Sciatic nerve (tissue), 2 donors: Measurements from ENCODE around the gene POFUT2. TPM values are rescaled to one million over a fixed set of nuclear protein-coding genes. Genes with fewer than 3 reads are reported as not detected.

Experiments
- ATAC-seq: fragments of 200-7000 bp; cut with Tn5 transposase; one replicate; pipeline ENCODE4 v1.9.1; 2020; ENCODE audit warnings: mild to moderate bottlenecking, moderate library complexity
- DNase-seq: peaks from one replicate; pipeline ENCODE4 v3.0.0-alpha.2; 2020; ENCODE audit warnings: low spot score
- intact Hi-C: fragments of 100-400 bp; cut with DNase I; formaldehyde crosslinking; loops from one replicate; pipeline ENCODE4 v1.14.2; 2022
- total RNA-seq: library from RNA; stranded (reverse); fragmentation: NEBNext Ultra II Directional; extraction: Animal tissue kit (Norgen Biotek cat#: 25700); gene quantifications from one replicate; pipeline ENCODE4 v1.2.1, GENCODE V29; 2021
- donor health status: DM: no; HTN: no; CAD: no.
- donor health status: DM: no; HTN: no; CAD: no.

Gene POFUT2
- total RNA-seq, 1 donor from 2014 or later: 44.2 TPM

- ATAC-seq: no peak
- intact Hi-C loops: no loop called here
- no peak for DNase-seq
Observed at GRCh38 chr21:45258466-45258865, 29.2 kb downstream of the POFUT2 start.

GRCh38 chr21:45257673-45258341 is 29.9 kb downstream of the POFUT2 start:
- intact Hi-C loops: no loop called here
- ATAC-seq (no peak), DNase-seq (no peak)

- intact Hi-C loops: no loop called here
- ATAC-seq: no peak
- DNase-seq: no peak
Observed at GRCh38 chr21:45256912-45257672, 30.6 kb downstream of the POFUT2 start.

DNA sequence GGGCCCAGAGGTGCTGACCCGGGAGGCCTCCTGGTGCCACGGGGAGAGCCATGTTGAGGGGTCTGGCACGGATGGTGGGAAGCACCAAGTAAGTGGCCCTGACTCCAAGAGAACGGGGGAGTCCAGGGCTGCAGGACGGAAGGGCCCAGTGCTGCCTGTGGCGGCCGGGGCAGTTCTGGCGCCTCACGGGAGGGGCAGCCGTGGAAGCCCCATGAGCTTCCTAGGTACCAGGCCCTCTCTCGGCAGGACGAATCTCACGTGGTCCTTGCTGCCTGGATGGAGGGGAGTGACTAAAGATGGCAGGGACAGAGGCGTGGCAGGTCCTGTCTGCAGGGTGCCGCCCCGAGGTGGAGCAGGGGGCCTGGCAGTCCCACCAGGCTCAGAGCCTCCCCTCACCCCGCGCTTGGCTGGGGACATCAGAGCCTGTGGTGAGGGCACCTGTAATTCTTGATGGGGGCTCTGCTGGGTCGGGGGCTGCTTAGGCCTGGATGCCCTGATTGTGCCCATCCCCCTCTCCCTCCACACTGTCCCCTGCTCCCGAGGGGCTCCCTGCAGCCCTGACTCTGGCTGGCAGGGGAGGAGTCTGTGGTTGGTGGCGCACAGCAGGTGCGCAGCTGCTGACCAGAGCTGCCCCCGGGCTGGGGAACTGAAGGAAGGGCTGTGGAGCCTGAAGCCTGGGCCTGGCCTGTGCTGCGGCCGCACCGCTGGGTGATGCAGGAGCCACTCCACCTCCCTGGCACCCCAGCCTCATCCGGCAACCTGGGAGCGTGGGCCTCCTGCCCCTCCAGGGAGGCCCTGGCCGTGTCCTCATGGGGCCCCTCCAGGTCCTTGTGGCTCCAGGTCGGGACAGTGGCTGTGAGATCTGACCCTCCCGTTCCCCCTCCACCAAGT is 31.4 kb downstream of the POFUT2 start:
- DNase-seq (no peak), ATAC-seq (no peak)
- intact Hi-C loops: no loop called here

DNA sequence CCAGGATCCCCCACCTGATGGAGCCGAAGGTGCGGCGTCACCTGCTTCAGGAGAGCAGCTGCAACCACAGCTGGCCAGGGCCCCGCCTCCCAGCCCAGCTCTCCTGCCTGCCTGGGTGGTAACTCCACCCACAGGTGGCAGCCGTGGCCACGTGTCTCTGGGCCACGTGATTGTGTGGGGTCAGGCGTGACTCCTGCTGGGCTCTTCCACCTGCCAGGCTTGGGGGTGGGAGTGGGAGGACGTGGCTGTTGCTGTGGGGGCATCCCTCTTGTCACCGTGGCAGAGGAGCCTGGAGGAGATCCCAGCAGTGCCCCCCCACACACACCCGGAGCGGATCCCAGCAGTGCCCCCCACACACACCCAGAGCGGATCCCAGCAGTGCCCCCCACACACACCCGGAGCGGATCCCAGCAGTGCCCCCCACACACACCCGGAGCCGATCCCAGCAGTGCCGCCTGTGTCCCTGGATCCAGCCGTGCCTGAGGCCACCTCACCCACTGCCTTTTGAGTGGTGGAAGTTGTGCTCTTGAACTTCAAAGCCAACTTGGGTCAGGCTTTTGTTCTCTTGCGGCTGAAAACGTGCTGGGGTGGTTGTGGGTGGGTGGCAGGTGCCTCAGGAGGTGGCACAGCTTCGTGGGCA is 32.2 kb downstream of the POFUT2 start:
- ATAC-seq (no peak), DNase-seq (no peak)
- intact Hi-C loops: no loop called here

- ATAC-seq (no peak), DNase-seq (no peak)
- intact Hi-C loops: no loop called here
Observed at GRCh38 chr21:45254460-45254930, 33.2 kb downstream of the POFUT2 start.

GRCh38 chr21:45253633-45254459 is 33.8 kb downstream of the POFUT2 start:
- DNase-seq (no peak), ATAC-seq (no peak)

GRCh38 chr21:45253180-45253579 is 34.5 kb downstream of the POFUT2 start:
- DNase-seq (no peak), ATAC-seq (no peak)
- intact Hi-C loops: no loop called here

More at GRCh38 chr21:45253633-45254459, 33.8 kb downstream of the POFUT2 start:
- intact Hi-C loops: no loop called here

DNA sequence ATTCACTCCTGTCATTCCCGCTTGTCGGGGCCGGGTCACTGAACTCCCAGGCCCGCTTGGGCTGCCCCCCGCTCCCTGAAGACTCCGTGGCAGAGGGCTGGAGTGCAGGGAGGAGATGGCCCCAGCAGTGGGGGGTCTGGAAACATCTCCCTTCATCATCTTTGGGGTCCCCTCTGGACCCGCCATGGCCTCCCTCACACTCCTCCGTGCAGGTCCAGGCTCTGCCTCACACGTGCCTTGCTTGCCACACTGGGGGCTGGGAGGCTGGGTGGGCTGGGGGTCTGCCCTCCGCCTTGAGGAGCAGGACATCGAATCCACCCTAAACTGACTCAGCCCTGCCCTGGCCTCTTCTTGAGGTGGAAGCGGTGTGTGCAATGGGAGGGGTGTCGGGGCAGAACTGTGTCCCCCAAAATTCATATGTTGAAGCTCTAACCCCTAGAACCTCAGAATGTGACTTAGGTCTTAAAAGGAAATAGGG is 35.2 kb downstream of the POFUT2 start:
- no peak for DNase-seq
- no peak for ATAC-seq
- intact Hi-C loops: no loop called here

GRCh38 chr21:45251635-45252447 is 35.9 kb downstream of the POFUT2 start:
- DNase-seq (no peak), ATAC-seq (no peak)
- intact Hi-C loops: no loop called here

- intact Hi-C loops: loop anchor here (1.0 kb wide), 1 partner anchor 43 kb away; no protein-coding TSS in a partner anchor
- DNase-seq (no peak), ATAC-seq (no peak)
Observed at GRCh38 chr21:45250914-45251634, 36.6 kb downstream of the POFUT2 start.

- no peak for ATAC-seq
- intact Hi-C loops: loop anchor here (1.0 kb wide), 1 partner anchor 42 kb away; no protein-coding TSS in a partner anchor
- no peak for DNase-seq
Observed at GRCh38 chr21:45250272-45250671, 37.4 kb downstream of the POFUT2 start.

- ATAC-seq (no peak), DNase-seq (no peak)
- intact Hi-C loops: loop anchor here (1.0 kb wide), 1 partner anchor 41 kb away; no protein-coding TSS in a partner anchor
Observed at GRCh38 chr21:45249626-45250025, 38.1 kb downstream of the POFUT2 start.

DNA sequence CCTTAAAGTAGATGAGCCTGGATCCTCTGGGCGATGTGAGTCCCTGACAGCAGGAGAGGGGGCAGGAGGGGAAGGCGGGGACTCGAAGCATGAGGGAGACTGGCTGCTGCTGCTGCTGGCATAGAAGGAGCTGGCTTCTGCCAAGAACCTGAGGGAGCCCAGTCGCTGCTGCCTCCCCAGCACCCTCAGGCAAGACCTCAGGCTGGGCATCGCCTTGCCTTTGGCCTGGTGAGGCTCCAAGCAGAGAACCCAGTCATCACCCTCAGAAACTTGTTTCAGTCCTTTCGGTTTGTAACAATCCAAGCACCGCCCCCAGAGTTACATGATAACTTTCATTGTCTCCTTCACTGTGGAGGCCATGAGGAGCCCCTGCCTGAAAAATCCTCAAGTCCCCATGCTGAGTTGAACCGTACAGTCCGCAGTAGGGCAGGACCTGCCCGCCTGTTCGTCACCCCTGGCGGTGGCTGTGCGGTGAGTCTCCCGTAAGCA is 38.8 kb downstream of the POFUT2 start:
- intact Hi-C loops: no loop called here
- peak; percentile 68 for ATAC-seq
- no peak for DNase-seq

- intact Hi-C loops: no loop called here
- no peak for DNase-seq
- ATAC-seq: no peak
Observed at GRCh38 chr21:45248301-45248892, 39.3 kb downstream of the POFUT2 start.
